DOHH2 (cell line): ENCODE results near the gene AFDN.

ENCODE experiments used
- H3F3A ChIP-seq: fragments of 200-600 bp; sonication (generic), shearing (Covaris generic); 2 replicates; pipeline ENCODE4 v1.6.0; 2016; ENCODE audit warnings: antibody characterized with exemption, mild to moderate bottlenecking; ENCODE audit not compliant: control insufficient read depth, insufficient read depth
- H3K27ac ChIP-seq: fragments of 200-600 bp; sonication (generic); 2 replicates; pipeline ENCODE4 v1.5.1; 2014; ENCODE audit warnings: low read depth, mild to moderate bottlenecking, low read length, moderate library complexity
- H3K27me3 ChIP-seq: fragments of 200-600 bp; sonication (generic); 2 replicates; pipeline ENCODE4 v1.6.1; 2014; ENCODE audit warnings: mild to moderate bottlenecking, low read length, mixed read lengths; ENCODE audit not compliant: control insufficient read depth
- H3K36me3 ChIP-seq: fragments of 200-600 bp; sonication (generic); 2 replicates; pipeline ENCODE4 v1.6.1; 2014; ENCODE audit warnings: mild to moderate bottlenecking, low read length, moderate library complexity, mixed read lengths; ENCODE audit not compliant: control insufficient read depth
- H3K4me1 ChIP-seq: fragments of 200-600 bp; sonication (generic); 2 replicates; pipeline ENCODE4 v1.6.1; 2014; ENCODE audit warnings: mild to moderate bottlenecking, low read length, mixed read lengths; ENCODE audit not compliant: control insufficient read depth
- H3K4me2 ChIP-seq: fragments of 200-600 bp; sonication (generic); 2 replicates; pipeline ENCODE4 v1.6.0; 2014; ENCODE audit warnings: mild to moderate bottlenecking, low read length, moderate library complexity
- H3K4me3 ChIP-seq: fragments of 200-600 bp; sonication (generic); 2 replicates; pipeline ENCODE4 v1.5.1; 2014; ENCODE audit warnings: mild to moderate bottlenecking, low read length, mixed read lengths
- H3K79me2 ChIP-seq: fragments of 200-600 bp; sonication (generic); 2 replicates; pipeline ENCODE4 v1.6.1; 2014; ENCODE audit warnings: mild to moderate bottlenecking, low read length, mixed read lengths; ENCODE audit not compliant: control insufficient read depth
- H3K9me2 ChIP-seq: fragments of 200-600 bp; sonication (generic); replicated peaks from 2 replicates; pipeline ENCODE4 v1.6.1; 2014; ENCODE audit warnings: mild to moderate bottlenecking, low read length, mixed read lengths; ENCODE audit not compliant: control insufficient read depth
- H3K9me3 ChIP-seq: fragments of 200-600 bp; sonication (generic); 2 replicates; pipeline ENCODE4 v1.6.1; 2014; ENCODE audit warnings: antibody characterized with exemption, low read length, mixed read lengths; ENCODE audit not compliant: control insufficient read depth, insufficient read depth
- H4K20me1 ChIP-seq: fragments of 200-600 bp; sonication (generic); 2 replicates; pipeline ENCODE4 v1.6.0; 2014; ENCODE audit warnings: low read depth, mild to moderate bottlenecking, antibody characterized with exemption, low read length, moderate library complexity; ENCODE audit not compliant: control insufficient read depth, insufficient read depth
- EZH2phosphoT487 ChIP-seq: fragments of 200-600 bp; sonication (generic); IDR thresholded peaks from 2 replicates; pipeline ENCODE4 v1.6.1; 2017; ENCODE audit warnings: borderline replicate concordance, mild to moderate bottlenecking, antibody characterized with exemption, low read length, moderate library complexity, mixed read lengths
- TF ChIP-seq, protein P1 (sequence below): fragments of 200-600 bp; sonication (generic); IDR thresholded peaks from one replicate; pipeline ENCODE4 v1.5.1; 2014; ENCODE audit warnings: antibody characterized with exemption, mild to moderate bottlenecking, low read depth, low read length; ENCODE audit not compliant: poor library complexity, severe bottlenecking

Gene AFDN

DNA sequence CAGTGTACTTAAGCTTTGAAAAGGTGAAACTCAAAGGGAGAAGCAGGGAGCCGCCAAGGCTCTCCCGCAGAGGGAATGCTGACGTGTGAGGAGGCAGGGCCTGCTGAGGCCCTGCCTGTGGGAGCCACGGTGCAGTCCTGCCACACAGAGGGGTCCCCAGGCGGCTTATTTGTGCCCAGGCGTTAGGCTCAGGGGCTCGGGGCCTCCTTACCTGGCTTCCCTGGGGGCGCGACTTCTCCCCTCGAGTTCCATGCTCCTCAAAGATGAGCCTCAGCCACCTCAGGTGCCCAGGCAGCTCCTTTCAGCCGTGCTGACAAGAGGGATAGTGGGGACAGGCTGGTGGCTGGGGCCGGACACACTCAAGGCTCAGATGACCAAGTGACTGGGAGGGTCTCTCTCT lies 168.6 kb downstream of the AFDN start:
- H3K4me2 ChIP-seq, result no peak overlapping the region
- H3K4me1 ChIP-seq, result no peaks in the 10 kb centered on the region
- H3K27ac ChIP-seq, result no peak overlapping the region
- no peaks in the 10 kb centered on the region for H4K20me1 ChIP-seq
- H3K27me3 ChIP-seq, result no peaks in the 10 kb centered on the region
- H3K4me3 ChIP-seq, result no peak overlapping the region
- no peaks in the 10 kb centered on the region for H3K9me2 ChIP-seq
- H3K79me2 ChIP-seq, result no peaks in the 10 kb centered on the region
- H3K36me3 ChIP-seq, result no peaks in the 10 kb centered on the region
- TF ChIP-seq, protein P1, sequence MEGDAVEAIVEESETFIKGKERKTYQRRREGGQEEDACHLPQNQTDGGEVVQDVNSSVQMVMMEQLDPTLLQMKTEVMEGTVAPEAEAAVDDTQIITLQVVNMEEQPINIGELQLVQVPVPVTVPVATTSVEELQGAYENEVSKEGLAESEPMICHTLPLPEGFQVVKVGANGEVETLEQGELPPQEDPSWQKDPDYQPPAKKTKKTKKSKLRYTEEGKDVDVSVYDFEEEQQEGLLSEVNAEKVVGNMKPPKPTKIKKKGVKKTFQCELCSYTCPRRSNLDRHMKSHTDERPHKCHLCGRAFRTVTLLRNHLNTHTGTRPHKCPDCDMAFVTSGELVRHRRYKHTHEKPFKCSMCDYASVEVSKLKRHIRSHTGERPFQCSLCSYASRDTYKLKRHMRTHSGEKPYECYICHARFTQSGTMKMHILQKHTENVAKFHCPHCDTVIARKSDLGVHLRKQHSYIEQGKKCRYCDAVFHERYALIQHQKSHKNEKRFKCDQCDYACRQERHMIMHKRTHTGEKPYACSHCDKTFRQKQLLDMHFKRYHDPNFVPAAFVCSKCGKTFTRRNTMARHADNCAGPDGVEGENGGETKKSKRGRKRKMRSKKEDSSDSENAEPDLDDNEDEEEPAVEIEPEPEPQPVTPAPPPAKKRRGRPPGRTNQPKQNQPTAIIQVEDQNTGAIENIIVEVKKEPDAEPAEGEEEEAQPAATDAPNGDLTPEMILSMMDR, result no peak
- no peak for TF ChIP-seq EZH2phosphoT487
- H3K9me3 ChIP-seq, result no peaks in the 10 kb centered on the region
- no peaks in the 10 kb centered on the region for H3F3A ChIP-seq

DNA sequence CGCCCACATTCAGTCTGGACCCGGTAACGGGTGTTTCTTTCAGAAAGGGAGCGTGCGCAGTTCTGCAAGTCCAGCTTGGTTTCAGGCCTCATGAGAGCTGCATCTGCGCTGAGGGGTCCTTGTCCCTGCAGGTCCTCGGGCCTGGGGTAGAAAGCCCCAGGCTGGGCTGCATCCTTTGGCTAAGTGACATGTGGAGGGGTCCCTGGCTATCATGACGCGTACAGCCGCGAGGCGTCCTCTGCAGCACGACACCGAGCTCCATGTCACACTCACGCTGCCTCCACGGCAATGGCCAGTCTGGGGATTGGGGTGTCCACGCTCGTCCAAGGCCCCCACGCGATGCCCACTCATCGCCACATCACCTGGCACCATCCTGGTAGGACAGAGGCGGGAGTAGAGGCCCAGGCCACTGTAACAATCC lies 169.0 kb downstream of the AFDN start:
- H3K9me3 ChIP-seq, result no peaks in the 10 kb centered on the region
- no peak overlapping the region for H3K27ac ChIP-seq
- H4K20me1 ChIP-seq, result no peaks in the 10 kb centered on the region
- H3K27me3 ChIP-seq, result no peaks in the 10 kb centered on the region
- H3K36me3 ChIP-seq, result no peaks in the 10 kb centered on the region
- H3K9me2 ChIP-seq, result no peaks in the 10 kb centered on the region
- no peaks in the 10 kb centered on the region for H3K79me2 ChIP-seq
- no peaks in the 10 kb centered on the region for H3K4me1 ChIP-seq
- TF ChIP-seq EZH2phosphoT487, result no peak
- TF ChIP-seq, protein P1, result no peak
- no peak overlapping the region for H3K4me2 ChIP-seq
- H3F3A ChIP-seq, result no peaks in the 10 kb centered on the region
- H3K4me3 ChIP-seq, result no peak overlapping the region

DNA sequence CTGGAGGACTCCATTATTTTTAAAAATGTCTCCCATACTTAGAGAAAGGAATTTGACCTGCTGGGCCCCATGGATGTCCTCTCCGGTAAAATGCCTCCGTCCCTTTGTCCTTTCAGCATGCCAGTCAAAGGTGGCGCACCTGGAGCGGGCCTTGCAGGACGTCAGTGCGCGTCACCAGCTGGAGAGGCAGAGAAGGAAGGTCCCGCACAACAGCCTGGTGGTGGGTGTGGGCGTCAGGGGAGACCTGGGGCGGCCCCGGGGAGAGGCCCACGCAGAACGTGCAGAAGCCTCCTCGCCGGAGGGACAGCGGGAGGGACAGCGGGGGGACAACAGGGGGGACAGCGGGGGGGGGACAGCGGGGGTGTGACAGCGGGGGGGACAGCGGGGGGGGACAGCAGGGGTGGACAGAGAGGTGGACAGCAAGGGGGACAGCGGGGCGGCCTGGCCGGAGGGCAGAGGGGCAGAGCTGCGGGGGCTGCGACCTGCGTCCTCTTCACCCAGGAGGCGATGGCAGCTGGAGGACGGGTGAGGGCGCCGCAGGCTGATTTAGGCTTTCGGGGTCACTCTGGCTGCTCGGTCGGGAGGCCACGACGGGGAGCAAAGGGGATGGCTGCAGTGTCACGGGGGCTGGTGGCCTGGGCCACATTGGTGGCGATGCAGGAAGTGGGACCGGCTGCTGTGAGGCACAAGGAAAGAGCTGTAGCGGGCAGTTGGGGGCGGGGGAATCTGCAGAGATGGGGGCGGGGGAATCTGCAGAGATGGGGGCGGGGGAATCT lies 169.9 kb downstream of the AFDN start:
- H3K79me2 ChIP-seq, result no peaks in the 10 kb centered on the region
- H3K4me1 ChIP-seq, result no peaks in the 10 kb centered on the region
- no peak overlapping the region for H3K4me3 ChIP-seq
- no peak for TF ChIP-seq EZH2phosphoT487
- TF ChIP-seq, protein P1, result no peak
- no peaks in the 10 kb centered on the region for H3K9me2 ChIP-seq
- no peaks in the 10 kb centered on the region for H3K36me3 ChIP-seq
- H4K20me1 ChIP-seq, result no peaks in the 10 kb centered on the region
- H3K9me3 ChIP-seq, result no peaks in the 10 kb centered on the region
- no peak overlapping the region for H3K4me2 ChIP-seq
- H3K27ac ChIP-seq, result no peak overlapping the region
- no peaks in the 10 kb centered on the region for H3F3A ChIP-seq
- H3K27me3 ChIP-seq, result no peaks in the 10 kb centered on the region
